B cell (primary cell): ENCODE results near the gene EXOSC6. TPM values are rescaled to one million over a fixed set of nuclear protein-coding genes. Genes with fewer than 3 reads are reported as not detected.

Experiments used
- ATAC-seq: fragments of 200-7000 bp; cut with Tn5 transposase; one replicate; pipeline ENCODE4 v1.10.0; 2021; ENCODE audit warnings: low read depth, mild to moderate bottlenecking, moderate number of reproducible peaks, moderate library complexity
- CTCF ChIA-PET: fragments of 350-600 bp; sonication (Branson Sonifier 250); formaldehyde crosslinking; loops from one replicate; lab custom pipeline; 2021; ENCODE audit warnings: antibody characterized with exemption, inconsistent platforms; lab: Charles Lee
- POLR2A ChIA-PET: fragments of 350-600 bp; sonication (Branson Sonifier 250); formaldehyde crosslinking; loops from one replicate; lab custom pipeline; 2021; ENCODE audit warnings: antibody characterized with exemption; lab: Charles Lee
- DNase-seq: peaks from one replicate; pipeline ENCODE4 v3.0.0; 2013
- H2AFZ ChIP-seq: 2 replicates; pipeline ENCODE4 v1.6.1; 2012; ENCODE audit warnings: mild to moderate bottlenecking, low read depth, low read length; ENCODE audit not compliant: insufficient read depth, poor library complexity, severe bottlenecking
- H3K27ac ChIP-seq, 2 donors: 1 replicate in 1 of 2; 2 replicates in 1 of 2; pipeline ENCODE4 v1.5.1; 2012 to 2013; ENCODE audit warnings: low read length in 2 of 2, mild to moderate bottlenecking in 2 of 2, moderate library complexity in 1 of 2
- H3K27me3 ChIP-seq, 4 experiments: fragments of 200-600 bp in 1 of 4; sonication (generic) in 1 of 4; replicated peaks in 1 of 4; 1 replicate in 2 of 4; 2 replicates in 2 of 4; pipeline versions ENCODE4 v1.6.1 to v1.7.0; 2013 to 2016; ENCODE audit warnings: low read length in 3 of 4, mild to moderate bottlenecking in 2 of 4, mixed read lengths in 1 of 4, moderate library complexity in 1 of 4; ENCODE audit not compliant: insufficient read depth in 4 of 4, control insufficient read depth in 3 of 4; ENCODE audit errors: control extremely low read depth in 1 of 4
- H3K36me3 ChIP-seq, 2 experiments: replicated peaks in 1 of 2; 1 replicate in 1 of 2; 2 replicates in 1 of 2; pipeline versions ENCODE4 v1.6.1 to v1.7.1; 2013; ENCODE audit warnings: low read length in 1 of 2; ENCODE audit not compliant: insufficient read depth in 2 of 2, control insufficient read depth in 1 of 2; ENCODE audit errors: control extremely low read depth in 1 of 2, extremely low read depth in 1 of 2
- H3K4me1 ChIP-seq, 2 donors: fragments of 200-600 bp in 1 of 2; sonication (generic) in 1 of 2; 1 replicate in 1 of 2; 2 replicates in 1 of 2; pipeline versions ENCODE4 v1.5.1 to v1.6.1; 2013 to 2017; ENCODE audit warnings: low read length in 2 of 2; ENCODE audit not compliant: control insufficient read depth in 2 of 2, insufficient read depth in 2 of 2
- H3K4me2 ChIP-seq: replicated peaks from 2 replicates; pipeline ENCODE3; 2012; ENCODE audit warnings: mild to moderate bottlenecking, low read depth, low read length; ENCODE audit not compliant: poor library complexity, severe bottlenecking
- H3K4me3 ChIP-seq, 5 experiments: fragments of 200-600 bp in 1 of 5; sonication (generic) in 1 of 5; 1 replicate in 3 of 5; 2 replicates in 2 of 5; pipeline versions ENCODE4 v1.5.1 to v1.7.0; 2011 to 2016; ENCODE audit warnings: low read length in 4 of 5, mild to moderate bottlenecking in 4 of 5, low read depth in 2 of 5, control low read depth in 1 of 5, moderate library complexity in 1 of 5; ENCODE audit not compliant: insufficient read depth in 1 of 5; ENCODE audit errors: control extremely low read depth in 1 of 5, extremely low read depth in 1 of 5
- H3K79me2 ChIP-seq: fragments of 200-600 bp; sonication (generic); one replicate; pipeline ENCODE4 v1.6.0; 2016; ENCODE audit warnings: low read length; ENCODE audit not compliant: control insufficient read depth, insufficient read depth
- H3K9ac ChIP-seq: fragments of 200-600 bp; sonication (generic); 2 replicates; pipeline ENCODE4 v1.6.1; 2017; ENCODE audit warnings: mild to moderate bottlenecking, low read length, moderate library complexity
- H3K9me3 ChIP-seq, 3 donors: one replicate each; pipeline versions ENCODE4 v1.6.1 to v1.7.1; 2013; ENCODE audit warnings: low read length in 2 of 3; ENCODE audit not compliant: control insufficient read depth in 2 of 3, insufficient read depth in 1 of 3; ENCODE audit errors: control extremely low read depth in 1 of 3
- H4K20me1 ChIP-seq: 2 replicates; pipeline ENCODE4 v1.6.0; 2012; ENCODE audit warnings: mild to moderate bottlenecking, low read length; ENCODE audit not compliant: insufficient read depth, control insufficient read depth, poor library complexity, severe bottlenecking
- H3K27ac Mint-ChIP-seq: one replicate; pipeline ENCODE4 v1.8.0; 2021; ENCODE audit warnings: mixed read lengths
- H3K27me3 Mint-ChIP-seq: one replicate; pipeline ENCODE4 v1.8.0; 2021; ENCODE audit warnings: mixed read lengths
- H3K4me1 Mint-ChIP-seq: one replicate; pipeline ENCODE4 v1.8.0; 2021; ENCODE audit warnings: mixed read lengths
- H3K4me3 Mint-ChIP-seq: one replicate; pipeline ENCODE4 v1.8.0; 2021; ENCODE audit warnings: mixed read lengths
- H3K9me3 Mint-ChIP-seq: one replicate; pipeline ENCODE4 v1.8.0; 2022; ENCODE audit warnings: mixed read lengths; ENCODE audit not compliant: insufficient read depth
- EZH2 ChIP-seq: IDR thresholded peaks from 2 replicates; pipeline ENCODE4 v1.6.1; 2012; ENCODE audit warnings: borderline replicate concordance, low read depth, mild to moderate bottlenecking, moderate library complexity, low read length; ENCODE audit not compliant: insufficient read depth, poor library complexity, severe bottlenecking
- WGBS: methylation state at CpG from one replicate; pipeline ENCODE4 v1.1.5; 2013; ENCODE audit warnings: missing lambda C conversion rate; ENCODE audit not compliant: insufficient coverage; 5-methylcytosine and 5-hydroxymethylcytosine counted together
- intact Hi-C: fragments of 100-400 bp; cut with micrococcal nuclease; formaldehyde crosslinking; loops from one replicate; pipeline ENCODE4 v1.10.0; 2022
- polyA plus RNA-seq: library from polyadenylated mRNA; depleted of rRNA; stranded (reverse); fragments of >200 nt; gene quantifications from 2 replicates; pipeline ENCODE4 v1.2.3, GENCODE V29; 2012
- total RNA-seq, 2 donors: library from RNA; stranded (reverse); fragments of 120-200 nt in 1 of 2; gene quantifications; 1 replicate in 1 of 2; 2 replicates in 1 of 2; pipeline versions ENCODE4 v1.2.3 to v1.2.4, GENCODE V29; 2013 to 2022
- TF ChIP-seq, protein P1 (sequence below): fragments of 200-600 bp; IDR thresholded peaks from one replicate; pipeline ENCODE4 v1.8.0; 2022; ENCODE audit warnings: antibody characterized with exemption, mild to moderate bottlenecking

The EXOSC6 gene
- total and polyA plus RNA-seq, 2 donors (not counting 1 experiment from before 2014, with no cell fraction given) = 13.0 to 42.3 TPM

GRCh38 chr16:70298988-70299938, 47.5 kb upstream of the EXOSC6 start, which contains the start of gene DDX19B:
DDX19B (plus strand) TSS chr16:70299186; CDS start chr16:70299298, 112 bp downstream.
- TF ChIP-seq, protein P1, sequence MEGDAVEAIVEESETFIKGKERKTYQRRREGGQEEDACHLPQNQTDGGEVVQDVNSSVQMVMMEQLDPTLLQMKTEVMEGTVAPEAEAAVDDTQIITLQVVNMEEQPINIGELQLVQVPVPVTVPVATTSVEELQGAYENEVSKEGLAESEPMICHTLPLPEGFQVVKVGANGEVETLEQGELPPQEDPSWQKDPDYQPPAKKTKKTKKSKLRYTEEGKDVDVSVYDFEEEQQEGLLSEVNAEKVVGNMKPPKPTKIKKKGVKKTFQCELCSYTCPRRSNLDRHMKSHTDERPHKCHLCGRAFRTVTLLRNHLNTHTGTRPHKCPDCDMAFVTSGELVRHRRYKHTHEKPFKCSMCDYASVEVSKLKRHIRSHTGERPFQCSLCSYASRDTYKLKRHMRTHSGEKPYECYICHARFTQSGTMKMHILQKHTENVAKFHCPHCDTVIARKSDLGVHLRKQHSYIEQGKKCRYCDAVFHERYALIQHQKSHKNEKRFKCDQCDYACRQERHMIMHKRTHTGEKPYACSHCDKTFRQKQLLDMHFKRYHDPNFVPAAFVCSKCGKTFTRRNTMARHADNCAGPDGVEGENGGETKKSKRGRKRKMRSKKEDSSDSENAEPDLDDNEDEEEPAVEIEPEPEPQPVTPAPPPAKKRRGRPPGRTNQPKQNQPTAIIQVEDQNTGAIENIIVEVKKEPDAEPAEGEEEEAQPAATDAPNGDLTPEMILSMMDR = peak; percentile 10
- no peak for TF ChIP-seq EZH2
- H3K27ac ChIP-seq = peak within 1 kb of the TSS; percentile 92 to 95
- Mint-ChIP-seq H3K4me1 (peaks cover 34% of the 10 kb centered on the region), H3K9me3 (peaks cover 5% of the 10 kb centered on the region), H3K27ac (peak within 1 kb of the TSS; percentile 96), H3K4me3 (peak within 1 kb of the TSS; percentile 95), H3K27me3 (no peaks in the 10 kb centered on the region)
- H3K36me3 ChIP-seq = peaks cover 0 to 3% of the 10 kb centered on the region in 2 experiments
- H3K79me2 ChIP-seq = peaks cover 57% of the 10 kb centered on the region
- ChIA-PET POLR2A (interaction anchor here (0.6 to 2.6 kb wide), 3 partner anchors 10 to 47 kb away, joined by 5 to 15 read pairs (median 15); partner anchors contain the start of genes AARS1 and DDX19A), CTCF (interaction anchor here (0.6 to 1.8 kb wide), 4 partner anchors 10 to 89 kb away, joined by 3 to 11 read pairs (median 6); partner anchors contain the start of genes AARS1 and DDX19A)
- H3K4me3 ChIP-seq = peak within 1 kb of the TSS; percentile 57 to 98 (median 89)
- H3K9me3 ChIP-seq = peaks cover 0 to 4% (median 3%) of the 10 kb centered on the region in 3 donors
- DNase-seq (peak; percentile 70), ATAC-seq (peak; percentile 90)
- peak within 1 kb of the TSS; percentile 84 for H2AFZ ChIP-seq
- peak within 1 kb of the TSS; percentile 94 for H3K9ac ChIP-seq
- H4K20me1 ChIP-seq = no peaks in the 10 kb centered on the region
- intact Hi-C loops = loop anchor here (1.0 kb wide), 1 partner anchor 47 kb away; the partner anchor contains the start of gene DDX19A
- no peaks in the 10 kb centered on the region for H3K27me3 ChIP-seq
- 2% methylated on average over 34 of the region's 37 CpGs for WGBS
- peaks cover 8 to 17% of the 10 kb centered on the region in 2 donors for H3K4me1 ChIP-seq
- H3K4me2 ChIP-seq = peak within 1 kb of the TSS; percentile 74
